Erythroblast (primary cell): Measurements from ENCODE around the gene AGAP1.

Experiments used
- GATA1 ChIP-seq: IDR thresholded peaks from 2 replicates; pipeline ENCODE4 v1.6.1; 2011; ENCODE audit warnings: low read depth, mild to moderate bottlenecking, control low read depth, low read length, moderate library complexity
- POLR2A ChIP-seq: IDR thresholded peaks from 2 replicates; pipeline ENCODE4 v1.6.1; 2011; ENCODE audit warnings: mild to moderate bottlenecking, low read length

GRCh38 chr2:236054125-236054524 is 560.3 kb downstream of the AGAP1 start:
- TF ChIP-seq POLR2A = no peak
- no peak for TF ChIP-seq GATA1
